PC-9 (cell line): Measurements from ENCODE around the gene SH3TC1.

ENCODE experiments used
- CTCF ChIP-seq: fragments of 200-600 bp; sonication (generic); conservative IDR thresholded peaks from 2 replicates; pipeline ENCODE4 v1.6.1; 2017; ENCODE audit warnings: mixed run types, antibody characterized with exemption, mild to moderate bottlenecking, moderate library complexity
- EZH2 ChIP-seq: fragments of 200-600 bp; sonication (generic); IDR thresholded peaks from 2 replicates; pipeline ENCODE4 v1.8.0; 2017; ENCODE audit warnings: antibody characterized with exemption, low read depth

DNA sequence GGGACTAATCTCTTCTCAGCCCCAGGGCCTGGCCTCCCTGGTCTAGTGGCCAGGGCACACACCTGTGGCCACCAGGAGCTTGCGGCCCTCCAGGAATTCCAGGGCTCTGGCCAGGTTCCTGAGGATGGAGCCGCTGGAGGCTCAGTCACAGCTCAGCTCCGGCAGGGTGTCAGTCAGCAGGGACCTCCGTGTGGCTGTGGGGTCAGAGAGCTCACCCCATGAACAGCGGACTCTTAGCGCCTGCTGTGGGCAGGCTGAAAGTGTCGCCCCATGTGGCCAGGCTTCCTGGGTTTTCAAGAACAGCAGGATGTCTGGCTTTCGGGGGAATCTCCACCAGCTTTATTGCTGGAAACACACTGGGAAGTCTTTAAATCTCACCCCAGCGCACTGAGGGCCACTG, 19.3 kb upstream of the SH3TC1 start:
- no peak for TF ChIP-seq CTCF
- TF ChIP-seq EZH2, result no peak
